ENCODE measurements around the gene KLK11. TPM values are rescaled to one million over a fixed set of nuclear protein-coding genes. Genes with fewer than 3 reads are reported as not detected.

KLK11 gene
- total RNA-seq, 1 donor from 2014 or later: not detected

GRCh38 chr19:51029718-51030117 lies 3.3 kb upstream of the KLK11 start:
- DNase-seq (ENCODE audit: low read depth): no peak

GRCh38 chr19:51027873-51028272 lies 1.5 kb upstream of the KLK11 start:
- no peak for DNase-seq (ENCODE audit: low read depth)

- DNase-seq (ENCODE audit: low read depth): no peak
Observed at GRCh38 chr19:51027126-51027806, 850 bp upstream of the KLK11 start.

GRCh38 chr19:51025809-51026553 lies 435 bp downstream of the KLK11 start:
- DNase-seq (ENCODE audit: low read depth): no peak

GRCh38 chr19:51025401-51025800 lies 1.0 kb downstream of the KLK11 start:
- no peak for DNase-seq (ENCODE audit: low read depth)

- no peak for DNase-seq (ENCODE audit: low read depth)
Observed at GRCh38 chr19:51024924-51025323, 1.5 kb downstream of the KLK11 start.

GRCh38 chr19:51023946-51024345 lies 2.5 kb downstream of the KLK11 start:
- DNase-seq (ENCODE audit: low read depth): no peak

GRCh38 chr19:51022526-51022925 lies 3.9 kb downstream of the KLK11 start:
- DNase-seq (ENCODE audit: low read depth): no peak

GRCh38 chr19:51020988-51021651 lies 5.3 kb downstream of the KLK11 start:
- DNase-seq (ENCODE audit: low read depth): peak; percentile 44

GRCh38 chr19:51019544-51019925 lies 6.9 kb downstream of the KLK11 start, which contains the start of gene KLK10:
Gene KLK10 (minus strand): TSS chr19:51019709. CDS start chr19:51019130, 579 bp downstream.
- no peak for DNase-seq (ENCODE audit: low read depth)

GRCh38 chr19:51018745-51019543 lies 7.5 kb downstream of the KLK11 start:
- DNase-seq (ENCODE audit: low read depth): no peak

GRCh38 chr19:51016798-51017683 lies 9.4 kb downstream of the KLK11 start:
- DNase-seq (ENCODE audit: low read depth): peak; percentile 7

GRCh38 chr19:51015691-51016267 lies 10.6 kb downstream of the KLK11 start:
- DNase-seq (ENCODE audit: low read depth): no peak

GRCh38 chr19:51014242-51014641 lies 12.2 kb downstream of the KLK11 start:
- DNase-seq (ENCODE audit: low read depth): no peak

- no peak for DNase-seq (ENCODE audit: low read depth)
Observed at GRCh38 chr19:51012661-51013190, 13.7 kb downstream of the KLK11 start.

- no peak for DNase-seq (ENCODE audit: low read depth)
Observed at GRCh38 chr19:51010066-51010795, 16.2 kb downstream of the KLK11 start.

- DNase-seq (ENCODE audit: low read depth): no peak
Observed at GRCh38 chr19:51009061-51009891, 17.1 kb downstream of the KLK11 start.

GRCh38 chr19:51007488-51007887 lies 18.9 kb downstream of the KLK11 start:
- DNase-seq (ENCODE audit: low read depth): no peak
